Small intestine (tissue), 7 donors: ENCODE results near the gene SYT1. TPM values are rescaled to one million over a fixed set of nuclear protein-coding genes. Genes with fewer than 3 reads are reported as not detected.
"Not testable (repeated sequence)": the region's sequence is repeated elsewhere in the genome, so short reads cannot be mapped to it uniquely, and the experiment has no call there.

ENCODE experiments used
- DNase-seq, 2 donors: peaks; one replicate each; pipeline versions ENCODE4 v3.0.0 to v3.0.0-alpha.2; 2013
- FAIRE-seq: peaks from 2 replicates; lab custom pipeline; 2012; peaks lifted over from hg19 to GRCh38; lab: Jason Lieb, UNC
- H3K27ac ChIP-seq, 3 donors: one replicate each; pipeline ENCODE4 v1.5.1; 2013; ENCODE audit warnings: low read length in 2 of 3, mild to moderate bottlenecking in 2 of 3, control low read depth in 1 of 3, inconsistent platforms in 1 of 3, low read depth in 1 of 3, moderate library complexity in 1 of 3
- H3K27me3 ChIP-seq, 3 donors: one replicate each; pipeline ENCODE4 v1.6.1; 2013; ENCODE audit warnings: low read length in 3 of 3, inconsistent platforms in 1 of 3; ENCODE audit not compliant: control insufficient read depth in 3 of 3, insufficient read depth in 3 of 3
- H3K36me3 ChIP-seq, 3 donors: one replicate each; pipeline ENCODE4 v1.6.1; 2013; ENCODE audit warnings: low read length in 3 of 3, inconsistent platforms in 1 of 3, low read depth in 1 of 3, mild to moderate bottlenecking in 1 of 3, moderate library complexity in 1 of 3; ENCODE audit not compliant: control insufficient read depth in 3 of 3, insufficient read depth in 2 of 3
- H3K4me1 ChIP-seq, 3 donors: one replicate each; pipeline ENCODE4 v1.6.1; 2013; ENCODE audit warnings: low read length in 2 of 3, inconsistent platforms in 1 of 3, low read depth in 1 of 3, mild to moderate bottlenecking in 1 of 3, moderate library complexity in 1 of 3; ENCODE audit not compliant: control insufficient read depth in 3 of 3, insufficient read depth in 2 of 3
- H3K4me3 ChIP-seq, 3 donors: one replicate each; pipeline ENCODE4 v1.5.1; 2013; ENCODE audit warnings: low read length in 3 of 3, control low read depth in 1 of 3, inconsistent platforms in 1 of 3, low read depth in 1 of 3, mild to moderate bottlenecking in 1 of 3, moderate library complexity in 1 of 3
- H3K9me3 ChIP-seq, 2 donors: one replicate each; pipeline ENCODE4 v1.6.1; 2013; ENCODE audit warnings: low read depth in 1 of 2, low read length in 1 of 2; ENCODE audit not compliant: control insufficient read depth in 2 of 2, insufficient read depth in 1 of 2
- WGBS, 3 donors: extraction: QIAGEN DNeasy Blood & Tissue Kit; methylation state at CpG; one replicate each; pipeline ENCODE4 v1.1.7; 2013; 5-methylcytosine and 5-hydroxymethylcytosine counted together
- polyA plus RNA-seq, 4 donors: library from polyadenylated mRNA; stranded (reverse) in 3 of 4; unstranded in 1 of 4; fragments of 200-250 nt in 3 of 4; fragments of 120-200 nt in 1 of 4; gene quantifications; one replicate each; pipeline versions ENCODE4 v1.2.1 to v1.2.3, GENCODE V29; 2013
- donor health status: healthy with polysubstance abuse.
- donor health status: control.
- donor health status: control.
- donor health status: Bipolar disorder and iron deficiency.
- donor health status: healthy.

SYT1 gene
- polyA plus RNA-seq, 4 donors = 1.3 to 11.3 TPM; not detected in 2

DNA sequence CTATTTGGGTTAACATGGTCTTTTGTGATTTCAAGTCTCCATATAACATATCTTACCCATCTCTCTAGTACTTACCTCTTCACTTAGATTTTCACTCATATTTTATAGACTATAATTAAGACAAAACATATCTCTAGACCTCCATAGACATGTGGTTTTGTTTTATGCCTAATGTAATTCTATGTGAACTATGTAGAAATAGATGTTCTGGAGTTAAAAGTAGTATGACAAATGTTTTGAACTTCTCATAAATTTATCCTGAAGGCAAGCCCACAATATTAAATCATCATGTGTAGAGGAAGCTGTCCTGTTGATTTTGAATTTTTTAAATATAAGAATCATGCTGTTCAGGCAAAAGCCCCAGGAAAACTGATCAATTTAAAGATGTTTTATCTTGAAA is 169.2 kb downstream of the SYT1 start:
- DNase-seq = no peak
- no peak overlapping the region for H3K4me3 ChIP-seq
- H3K27me3 ChIP-seq = no peaks in the 10 kb centered on the region
- FAIRE-seq = no peak
- no peaks in the 10 kb centered on the region for H3K9me3 ChIP-seq
- no peak overlapping the region for H3K27ac ChIP-seq
- H3K4me1 ChIP-seq = no peaks in the 10 kb centered on the region
- no peaks in the 10 kb centered on the region for H3K36me3 ChIP-seq

DNA sequence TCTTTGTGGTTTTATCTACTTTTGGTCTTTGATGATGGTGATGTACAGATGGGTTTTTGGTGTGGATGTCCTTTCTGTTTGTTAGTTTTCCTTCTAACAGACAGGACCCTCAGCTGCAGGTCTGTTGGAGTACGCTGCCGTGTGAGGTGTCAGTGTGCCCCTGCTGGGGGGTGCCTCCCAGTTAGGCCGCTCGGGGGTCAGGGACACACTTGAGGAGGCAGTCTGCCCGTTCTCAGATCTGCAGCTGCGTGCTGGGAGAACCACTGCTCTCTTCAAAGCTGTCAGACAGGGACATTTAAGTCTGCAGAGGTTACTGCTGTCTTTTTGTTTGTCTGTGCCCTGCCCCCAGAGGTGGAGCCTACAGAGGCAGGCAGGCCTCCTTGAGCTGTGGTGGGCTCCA is 180.2 kb downstream of the SYT1 start:
- not testable (repeated sequence) for FAIRE-seq, H3K27me3 ChIP-seq, H3K9me3 ChIP-seq, H3K4me3 ChIP-seq, H3K27ac ChIP-seq, DNase-seq, H3K4me1 ChIP-seq, H3K36me3 ChIP-seq
- 70 to 83% (median 83%) methylated on average over 5 to 6 of the region's 6 CpGs for WGBS, 3 donors

DNA sequence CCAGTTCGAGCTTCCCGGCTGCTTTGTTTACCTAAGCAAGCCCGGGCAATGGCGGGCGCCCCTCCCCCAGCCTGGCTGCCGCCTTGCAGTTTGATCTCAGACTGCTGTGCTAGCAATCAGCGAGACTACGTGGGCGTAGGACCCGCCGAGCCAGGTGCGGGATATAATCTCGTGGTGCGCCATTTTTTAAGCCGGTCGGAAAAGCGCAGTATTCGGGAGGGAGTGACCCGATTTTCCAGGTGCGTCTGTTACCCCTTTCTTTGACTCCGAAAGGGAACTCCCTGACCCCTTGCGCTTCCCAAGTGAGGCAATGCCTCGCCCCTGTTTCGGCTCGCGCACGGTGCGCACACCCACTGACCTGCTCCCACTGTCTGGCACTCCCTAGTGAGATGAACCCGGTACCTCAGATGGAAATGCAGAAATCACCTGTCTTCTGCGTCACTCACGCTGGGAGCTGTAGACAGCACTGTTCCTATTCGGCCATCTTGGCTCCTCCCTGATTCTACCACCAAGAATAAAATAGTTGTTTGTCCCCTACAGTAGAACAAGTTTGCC is 180.7 kb downstream of the SYT1 start:
- not testable (repeated sequence) for H3K27ac ChIP-seq, H3K27me3 ChIP-seq, H3K36me3 ChIP-seq, FAIRE-seq, DNase-seq, H3K4me1 ChIP-seq, H3K9me3 ChIP-seq, H3K4me3 ChIP-seq
- WGBS, 3 donors = 89 to 93% (median 92%) methylated on average over 28 to 32 of the region's 32 CpGs

DNA sequence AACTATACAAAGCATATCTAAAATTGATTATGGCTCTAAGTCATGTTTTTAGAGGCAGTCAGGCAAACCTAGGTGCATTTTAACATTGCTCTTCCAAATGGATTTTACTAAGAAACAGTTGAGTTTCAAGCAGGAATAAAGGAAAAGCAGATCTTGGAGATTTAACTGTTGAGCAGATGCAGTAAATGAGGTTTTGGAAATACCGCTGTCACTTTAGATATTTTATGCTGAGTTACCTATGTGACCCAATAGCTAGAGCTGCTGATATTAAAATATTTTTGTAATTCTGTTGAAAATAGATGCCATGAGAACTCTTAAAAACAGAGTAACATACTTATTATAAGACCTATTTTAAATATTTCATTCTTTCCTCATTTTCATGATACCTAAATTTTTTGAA is 181.4 kb downstream of the SYT1 start:
- DNase-seq = no peak
- WGBS, 3 donors = 93 to 97% (median 95%) methylated on average over 1 of the region's 1 CpG
- H3K4me1 ChIP-seq = no peaks in the 10 kb centered on the region
- FAIRE-seq = no peak
- H3K27me3 ChIP-seq = no peaks in the 10 kb centered on the region
- H3K9me3 ChIP-seq = no peaks in the 10 kb centered on the region
- H3K27ac ChIP-seq = no peak overlapping the region
- H3K36me3 ChIP-seq = no peaks in the 10 kb centered on the region
- H3K4me3 ChIP-seq = no peak overlapping the region

DNA sequence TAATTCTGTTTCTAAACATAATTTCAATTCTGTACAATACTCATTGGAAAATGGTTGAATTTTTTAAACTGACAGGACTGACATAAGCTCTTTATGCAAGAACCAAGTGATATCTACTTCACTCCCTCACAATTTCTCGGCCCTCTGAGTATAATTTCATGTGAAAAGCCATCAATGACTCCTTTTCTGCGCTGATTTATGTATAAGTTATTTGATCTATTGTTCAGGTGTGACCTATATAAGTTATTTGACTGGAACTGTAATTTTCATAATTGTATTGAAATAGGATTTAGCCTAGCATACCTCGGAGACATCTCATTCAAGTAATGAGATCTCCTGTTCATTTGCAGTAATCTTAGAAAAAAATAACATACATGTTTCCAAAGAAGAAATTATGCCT is 184.4 kb downstream of the SYT1 start:
- Histone ChIP-seq H3K36me3 (no peaks in the 10 kb centered on the region), H3K27ac (no peak overlapping the region), H3K9me3 (no peaks in the 10 kb centered on the region), H3K4me3 (no peak overlapping the region), H3K4me1 (no peaks in the 10 kb centered on the region), H3K27me3 (no peaks in the 10 kb centered on the region)
- FAIRE-seq = no peak
- no peak for DNase-seq
- WGBS, 3 donors = 74 to 82% (median 81%) methylated on average over 3 of the region's 3 CpGs

DNA sequence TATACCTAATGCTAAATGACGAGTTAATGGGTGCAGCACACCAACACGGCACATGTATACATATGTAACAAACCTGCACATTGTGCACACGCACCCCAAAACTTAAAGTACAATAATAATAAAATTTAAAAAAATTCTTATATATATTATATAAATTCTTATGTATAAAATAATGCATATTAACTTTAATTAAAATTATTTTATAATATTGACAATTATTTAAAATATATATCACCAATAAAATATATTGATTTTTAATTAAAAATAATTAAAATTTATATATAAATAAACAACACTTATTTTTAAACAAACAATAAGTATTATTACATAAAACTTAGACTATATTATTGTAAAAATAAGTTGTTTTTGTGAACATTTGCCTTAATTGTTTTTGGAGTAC is 188.8 kb downstream of the SYT1 start:
- H3K4me1 ChIP-seq = no peaks in the 10 kb centered on the region
- H3K4me3 ChIP-seq = no peak overlapping the region
- H3K27me3 ChIP-seq = no peaks in the 10 kb centered on the region
- H3K27ac ChIP-seq = no peak overlapping the region
- DNase-seq (no peak), FAIRE-seq (peak; percentile 85)
- no peaks in the 10 kb centered on the region for H3K36me3 ChIP-seq
- WGBS, 3 donors = 88 to 97% (median 91%) methylated on average over 3 of the region's 3 CpGs
- H3K9me3 ChIP-seq = no peaks in the 10 kb centered on the region

DNA sequence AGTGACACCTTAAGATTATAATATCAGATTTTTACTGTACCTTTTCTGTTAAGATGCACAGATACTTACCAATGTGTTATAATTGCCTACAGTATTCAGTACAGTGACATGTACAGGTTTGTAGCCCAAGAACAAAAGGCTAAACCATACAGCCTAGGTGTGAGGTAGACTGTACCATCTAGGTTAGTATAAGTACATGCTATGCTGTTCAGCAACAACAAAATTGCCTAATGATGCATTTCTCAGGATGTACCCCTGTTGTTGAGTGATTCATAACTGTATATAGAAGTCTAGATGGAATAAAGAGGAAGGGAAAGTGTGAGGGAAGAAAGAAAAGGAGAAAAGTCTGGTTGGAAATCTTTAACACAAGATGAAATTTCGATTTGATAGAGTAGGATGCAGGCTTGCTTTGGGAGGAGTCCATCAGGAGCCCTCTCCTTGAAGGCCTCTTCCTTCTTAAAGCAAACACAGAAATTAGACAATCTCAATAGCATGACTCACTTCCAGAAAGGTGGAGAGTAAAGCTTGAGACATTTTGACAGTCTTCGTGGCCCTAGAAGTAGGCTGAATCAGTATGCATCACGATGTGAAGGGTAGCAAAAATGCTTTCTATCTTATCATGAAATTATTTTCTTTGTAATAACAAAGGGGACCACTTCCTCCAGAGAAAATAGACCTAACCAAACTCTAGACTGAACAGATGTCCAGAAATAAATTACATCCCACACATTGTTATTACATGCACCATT is 191.5 kb downstream of the SYT1 start:
- no peak overlapping the region for H3K4me3 ChIP-seq
- H3K36me3 ChIP-seq = no peaks in the 10 kb centered on the region
- H3K9me3 ChIP-seq = no peaks in the 10 kb centered on the region
- H3K4me1 ChIP-seq = no peaks in the 10 kb centered on the region
- DNase-seq = no peak
- 59 to 72% (median 71%) methylated on average over 3 of the region's 3 CpGs for WGBS, 3 donors
- no peaks in the 10 kb centered on the region for H3K27me3 ChIP-seq
- FAIRE-seq = no peak
- H3K27ac ChIP-seq = no peak overlapping the region

DNA sequence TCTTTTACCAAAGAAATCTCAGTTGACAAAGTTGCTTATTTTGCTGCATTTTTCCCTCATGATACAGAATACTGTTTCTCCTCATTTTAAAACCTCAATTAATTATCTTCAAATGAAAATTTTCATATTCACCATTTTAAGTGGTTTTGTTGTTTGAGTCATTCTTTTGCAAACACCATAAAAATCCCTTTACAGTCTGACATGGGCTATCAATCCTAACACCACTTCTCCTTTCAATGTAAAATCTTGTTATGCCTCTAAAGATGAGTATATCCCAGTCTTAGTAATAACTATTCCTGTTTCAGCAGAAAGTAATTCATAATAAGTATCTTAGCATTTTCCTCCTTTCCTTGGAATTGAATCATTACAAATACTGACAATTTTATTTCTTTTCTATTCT is 192.2 kb downstream of the SYT1 start:
- H3K27me3 ChIP-seq = no peaks in the 10 kb centered on the region
- H3K4me1 ChIP-seq = no peaks in the 10 kb centered on the region
- H3K36me3 ChIP-seq = no peaks in the 10 kb centered on the region
- H3K4me3 ChIP-seq = no peak overlapping the region
- DNase-seq (no peak), FAIRE-seq (no peak)
- H3K27ac ChIP-seq = no peak overlapping the region
- no peaks in the 10 kb centered on the region for H3K9me3 ChIP-seq

DNA sequence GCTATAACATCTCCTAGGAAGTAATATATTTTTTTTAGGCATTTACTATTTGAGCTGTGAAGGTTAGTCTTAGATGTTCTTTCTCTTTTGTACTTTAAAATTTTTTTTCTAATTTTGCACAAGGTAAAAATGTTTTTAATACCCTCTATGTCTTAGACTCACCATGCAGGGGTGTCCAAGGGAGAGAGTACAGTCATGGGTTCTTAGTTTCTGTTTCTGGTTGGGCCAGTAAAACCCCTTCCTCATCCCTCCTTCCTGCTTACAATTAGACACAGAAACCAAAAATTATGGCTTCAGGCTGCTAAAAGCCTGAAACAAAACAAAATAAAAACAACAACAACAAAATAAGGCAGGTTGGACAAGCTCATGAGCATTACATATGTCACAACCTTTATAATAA is 193.0 kb downstream of the SYT1 start:
- Histone ChIP-seq H3K36me3 (no peaks in the 10 kb centered on the region), H3K27me3 (no peaks in the 10 kb centered on the region), H3K4me3 (no peak overlapping the region), H3K9me3 (no peaks in the 10 kb centered on the region), H3K27ac (no peak overlapping the region), H3K4me1 (no peaks in the 10 kb centered on the region)
- no peak for DNase-seq
- FAIRE-seq = no peak
